Measurements from ENCODE around the gene FADS3.

DNA sequence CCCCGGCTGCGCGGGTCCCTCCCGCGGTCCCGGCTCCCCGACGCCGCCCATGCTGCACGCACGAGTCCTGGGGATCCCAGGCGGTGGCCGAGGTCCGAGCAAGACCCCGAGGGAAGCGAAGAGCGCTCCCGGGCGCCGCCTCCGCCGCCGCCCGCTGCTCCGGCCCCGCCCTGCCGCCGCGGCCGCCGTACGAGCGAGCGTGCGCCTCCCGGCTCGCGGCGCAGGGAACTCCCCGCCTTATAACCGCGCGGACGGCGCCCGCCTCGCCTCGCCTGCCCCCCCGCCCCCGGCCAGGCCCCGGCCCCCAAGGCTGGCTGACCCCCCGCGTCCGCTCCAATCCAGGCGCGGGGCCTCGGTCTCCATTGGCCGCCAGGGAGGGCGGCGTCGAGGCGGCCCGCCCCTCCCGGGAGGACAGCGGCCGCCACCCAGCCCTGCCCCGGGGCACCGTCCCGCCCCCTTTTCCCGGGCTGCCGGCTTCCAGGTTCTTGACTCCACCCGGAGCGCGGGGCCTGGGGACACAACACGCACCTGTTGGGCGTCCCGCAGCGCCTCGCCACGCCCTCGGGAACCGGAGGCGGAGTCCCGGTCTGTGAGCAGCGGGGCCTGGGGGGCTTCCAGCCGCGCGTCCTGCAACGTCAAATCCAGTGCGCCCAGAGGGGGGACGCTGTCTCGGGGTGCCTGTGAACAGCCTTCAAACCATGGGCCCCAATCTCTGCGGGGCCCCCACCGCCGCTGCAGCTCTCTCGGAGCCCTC, at the start of gene FADS3:
- TF ChIP-seq, protein P1, sequence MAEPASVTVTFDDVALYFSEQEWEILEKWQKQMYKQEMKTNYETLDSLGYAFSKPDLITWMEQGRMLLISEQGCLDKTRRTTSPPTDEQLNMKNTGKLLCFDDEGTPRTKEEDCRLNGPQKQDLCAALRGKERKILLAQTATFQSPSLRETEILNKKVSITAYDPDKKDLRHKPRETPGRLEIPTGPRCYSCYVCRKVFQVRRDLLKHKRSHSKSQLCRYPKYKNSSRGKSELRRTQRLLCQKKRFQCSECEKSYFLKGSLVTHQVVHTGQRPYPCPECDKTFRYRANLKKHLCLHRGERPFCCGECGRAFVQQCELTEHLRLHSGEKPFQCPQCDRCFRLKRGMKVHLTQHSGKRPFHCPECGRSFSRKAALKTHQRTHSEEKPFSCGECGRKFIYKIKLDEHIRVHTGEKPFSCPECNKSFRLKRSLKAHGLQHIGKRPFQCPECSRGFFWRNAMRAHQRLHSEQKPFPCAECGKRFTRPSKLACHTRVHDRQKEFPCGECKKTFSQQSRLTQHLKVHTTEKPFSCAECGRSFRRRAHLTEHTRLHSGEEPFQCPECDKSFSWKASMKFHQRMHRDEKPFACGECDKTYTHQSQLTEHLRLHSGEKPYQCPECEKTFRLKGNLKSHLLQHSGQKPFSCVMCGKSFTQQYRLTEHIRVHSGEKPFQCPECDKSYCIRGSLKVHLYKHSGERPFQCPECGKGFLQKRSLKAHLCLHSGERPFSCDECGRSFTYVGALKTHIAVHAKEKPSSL (CRISPR knock-in tag; conservative IDR thresholded peaks at IDR 0.05), result no peak
- no peak for TF ChIP-seq IRF2 (CRISPR knock-in tag; IDR thresholded peaks at IDR 0.05; ENCODE audit: borderline replicate concordance, low read depth)
- TF ChIP-seq, protein P2, sequence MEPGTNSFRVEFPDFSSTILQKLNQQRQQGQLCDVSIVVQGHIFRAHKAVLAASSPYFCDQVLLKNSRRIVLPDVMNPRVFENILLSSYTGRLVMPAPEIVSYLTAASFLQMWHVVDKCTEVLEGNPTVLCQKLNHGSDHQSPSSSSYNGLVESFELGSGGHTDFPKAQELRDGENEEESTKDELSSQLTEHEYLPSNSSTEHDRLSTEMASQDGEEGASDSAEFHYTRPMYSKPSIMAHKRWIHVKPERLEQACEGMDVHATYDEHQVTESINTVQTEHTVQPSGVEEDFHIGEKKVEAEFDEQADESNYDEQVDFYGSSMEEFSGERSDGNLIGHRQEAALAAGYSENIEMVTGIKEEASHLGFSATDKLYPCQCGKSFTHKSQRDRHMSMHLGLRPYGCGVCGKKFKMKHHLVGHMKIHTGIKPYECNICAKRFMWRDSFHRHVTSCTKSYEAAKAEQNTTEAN (CRISPR knock-in tag; IDR thresholded peaks at IDR 0.05), result no peak
- TF ChIP-seq GTF2I (CRISPR knock-in tag; conservative IDR thresholded peaks at IDR 0.05), result no peak
